Measurements from ENCODE around the gene MAPK4.
A peak's percentile ranks its signal among the peaks of the same experiment; 100 is the strongest.
"Not testable (repeated sequence)": the region's sequence is repeated elsewhere in the genome, so short reads cannot be mapped to it uniquely, and the experiment has no call there.

Gene MAPK4

DNA sequence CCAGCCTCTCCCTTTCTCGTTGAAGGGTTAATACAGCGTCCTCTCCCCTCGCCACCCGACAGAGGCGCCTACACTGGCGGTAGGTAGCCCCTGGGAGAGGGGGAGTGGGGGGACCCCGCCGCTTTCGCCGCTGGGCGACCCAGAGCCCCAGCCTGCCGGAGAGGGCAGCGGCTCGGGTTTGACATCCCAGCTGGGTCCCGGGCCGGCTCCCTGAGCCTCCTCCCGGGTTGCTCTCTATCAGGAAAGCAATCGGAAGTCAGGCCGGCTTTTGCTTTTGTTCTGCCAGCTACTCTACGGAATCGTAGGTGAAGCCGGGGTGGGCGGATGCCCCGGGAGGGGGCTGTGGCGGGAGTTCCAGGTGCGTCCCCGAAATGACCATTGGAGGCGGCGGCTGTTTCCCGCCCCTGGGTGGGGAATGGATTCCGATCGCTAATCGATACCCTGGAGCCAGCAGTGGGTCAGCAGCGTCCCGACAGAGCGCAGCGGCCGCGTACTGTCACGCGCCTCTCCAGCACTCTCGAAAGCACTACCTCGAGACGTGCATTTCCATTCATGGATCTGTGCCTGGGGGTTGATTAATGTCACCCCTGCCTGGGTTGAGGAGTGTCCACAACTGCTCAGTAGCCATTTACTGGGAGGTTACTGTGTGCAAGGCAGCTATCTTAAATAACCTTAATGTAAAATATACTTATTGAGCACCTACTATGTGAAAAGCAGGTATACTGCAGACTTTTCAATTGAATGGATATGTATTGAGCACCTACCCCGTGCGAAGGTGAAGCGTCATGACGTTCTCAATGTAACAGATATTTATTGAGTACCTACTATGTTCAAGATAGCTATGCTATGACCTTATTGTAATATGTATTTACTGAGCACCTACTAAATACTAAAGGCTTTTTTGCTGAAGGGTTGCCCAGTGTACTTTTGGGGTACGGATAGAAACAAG, 1.1 kb downstream of the MAPK4 start:
- Mint-ChIP-seq H3K36me3 (ENCODE audit: low read depth) (peaks cover 2% of the 10 kb centered on the region), H3K27ac (no peak overlapping the region), H3K9me3 (peaks cover 3% of the 10 kb centered on the region), H3K4me1 (peaks cover 21% of the 10 kb centered on the region), H3K27me3 (ENCODE audit: low read depth, poor library complexity) (peaks cover 53% of the 10 kb centered on the region), H3K4me3 (peak overlapping the region; percentile 85)
- TF ChIP-seq, protein P1, sequence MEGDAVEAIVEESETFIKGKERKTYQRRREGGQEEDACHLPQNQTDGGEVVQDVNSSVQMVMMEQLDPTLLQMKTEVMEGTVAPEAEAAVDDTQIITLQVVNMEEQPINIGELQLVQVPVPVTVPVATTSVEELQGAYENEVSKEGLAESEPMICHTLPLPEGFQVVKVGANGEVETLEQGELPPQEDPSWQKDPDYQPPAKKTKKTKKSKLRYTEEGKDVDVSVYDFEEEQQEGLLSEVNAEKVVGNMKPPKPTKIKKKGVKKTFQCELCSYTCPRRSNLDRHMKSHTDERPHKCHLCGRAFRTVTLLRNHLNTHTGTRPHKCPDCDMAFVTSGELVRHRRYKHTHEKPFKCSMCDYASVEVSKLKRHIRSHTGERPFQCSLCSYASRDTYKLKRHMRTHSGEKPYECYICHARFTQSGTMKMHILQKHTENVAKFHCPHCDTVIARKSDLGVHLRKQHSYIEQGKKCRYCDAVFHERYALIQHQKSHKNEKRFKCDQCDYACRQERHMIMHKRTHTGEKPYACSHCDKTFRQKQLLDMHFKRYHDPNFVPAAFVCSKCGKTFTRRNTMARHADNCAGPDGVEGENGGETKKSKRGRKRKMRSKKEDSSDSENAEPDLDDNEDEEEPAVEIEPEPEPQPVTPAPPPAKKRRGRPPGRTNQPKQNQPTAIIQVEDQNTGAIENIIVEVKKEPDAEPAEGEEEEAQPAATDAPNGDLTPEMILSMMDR (IDR thresholded peaks at IDR 0.05): no peak
- peak; percentile 36 for DNase-seq

DNA sequence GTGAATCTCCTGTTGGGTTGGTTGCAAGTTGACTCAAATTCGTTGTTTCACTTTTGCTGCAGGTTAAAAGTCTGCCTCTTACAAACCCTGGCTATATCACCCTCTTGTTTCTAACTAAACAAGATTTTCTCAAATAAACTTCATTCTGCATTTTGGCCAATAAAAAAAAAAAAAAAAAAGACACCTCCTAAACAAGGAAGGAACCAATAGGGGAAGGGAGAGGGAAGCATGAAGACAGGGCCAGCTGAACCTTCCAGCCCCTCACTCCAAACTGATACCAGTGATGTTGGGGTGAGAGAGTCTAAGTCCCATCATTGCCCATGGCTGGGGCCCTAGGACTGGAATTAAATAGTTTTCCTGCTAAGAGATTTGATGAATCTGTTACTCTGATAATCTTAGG, 2.4 kb downstream of the MAPK4 start:
- Mint-ChIP-seq H3K4me1 (peaks cover 21% of the 10 kb centered on the region), H3K4me3 (peak overlapping the region; percentile 36)
- not testable (repeated sequence) for H3K36me3 Mint-ChIP-seq (ENCODE audit: low read depth)

DNA sequence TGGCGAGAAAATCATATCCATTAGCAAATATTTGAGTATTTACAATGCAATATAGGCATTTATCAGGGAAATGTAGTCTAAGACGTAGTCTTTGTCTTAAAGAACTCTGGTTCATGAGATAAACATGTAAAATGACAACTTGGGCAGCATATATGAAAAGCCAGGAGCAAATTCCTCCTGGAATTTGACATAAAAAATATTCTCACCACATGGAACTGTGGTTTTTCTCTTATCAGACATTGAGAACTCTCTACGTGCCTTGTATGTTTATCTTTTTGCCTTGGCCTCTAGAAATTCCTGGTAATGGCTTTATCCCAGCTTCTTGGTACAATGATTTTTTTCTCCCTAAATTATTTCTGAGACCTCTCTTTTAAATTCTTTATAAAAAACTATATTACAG, 2.8 kb downstream of the MAPK4 start:
- Mint-ChIP-seq H3K36me3 (ENCODE audit: low read depth) (no peaks in the 10 kb centered on the region), H3K4me1 (peaks cover 21% of the 10 kb centered on the region), H3K4me3 (no peak overlapping the region), H3K9me3 (peaks cover 4% of the 10 kb centered on the region), H3K27ac (no peak overlapping the region), H3K27me3 (ENCODE audit: low read depth, poor library complexity) (peaks cover 44% of the 10 kb centered on the region)
- no peak for DNase-seq
- TF ChIP-seq, protein P1 (IDR thresholded peaks at IDR 0.05): no peak

More for the DNA sequence above, 2.4 kb downstream of the MAPK4 start:
- H3K9me3 Mint-ChIP-seq, H3K27ac Mint-ChIP-seq, DNase-seq: not testable (repeated sequence)
- H3K27me3 Mint-ChIP-seq (ENCODE audit: low read depth, poor library complexity): peaks cover 44% of the 10 kb centered on the region

DNA sequence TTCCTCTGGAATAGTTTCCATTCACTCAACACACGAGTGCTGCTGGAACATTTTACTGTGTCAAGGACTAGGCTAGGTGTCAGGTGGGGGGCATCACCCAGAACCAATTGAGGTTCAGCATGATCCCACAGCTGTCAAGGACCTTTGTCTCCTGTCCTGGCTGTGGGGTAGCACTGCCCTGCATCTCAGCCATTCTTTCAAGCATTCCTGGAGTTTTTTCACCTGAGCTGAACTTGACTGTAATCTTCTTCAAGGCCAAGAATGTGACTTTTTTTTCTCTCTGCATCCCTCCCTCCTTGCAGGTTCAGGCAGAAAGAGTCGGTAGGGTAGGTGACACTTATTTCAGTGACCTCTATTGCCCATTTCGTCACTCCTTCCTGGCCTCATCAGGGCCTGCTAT, 3.5 kb downstream of the MAPK4 start:
- Mint-ChIP-seq H3K36me3 (ENCODE audit: low read depth) (peaks cover 3% of the 10 kb centered on the region), H3K27ac (no peak overlapping the region), H3K4me3 (no peak overlapping the region), H3K27me3 (ENCODE audit: low read depth, poor library complexity) (peaks cover 39% of the 10 kb centered on the region), H3K4me1 (peaks cover 15% of the 10 kb centered on the region), H3K9me3 (peaks cover 8% of the 10 kb centered on the region)
- TF ChIP-seq, protein P1 (IDR thresholded peaks at IDR 0.05): no peak
- DNase-seq: no peak

DNA sequence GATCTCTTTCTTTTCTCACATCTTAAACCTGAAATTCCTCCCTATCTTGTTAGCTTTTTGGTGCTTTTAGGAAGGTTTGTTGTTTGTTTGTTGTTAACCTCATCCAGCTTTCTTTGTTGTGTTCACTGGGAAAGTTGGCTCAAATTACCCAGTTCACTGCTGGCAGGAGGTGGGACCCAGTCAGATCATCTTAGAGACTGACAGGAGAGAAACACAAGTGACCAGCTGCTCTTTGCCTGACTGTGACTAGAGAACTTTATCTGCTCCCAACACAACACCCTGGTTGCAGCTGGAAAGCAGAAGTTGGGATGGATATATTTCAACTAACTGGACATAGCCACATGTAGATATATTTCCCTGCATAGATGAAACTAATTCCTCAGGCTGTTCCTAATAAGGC, 10.0 kb downstream of the MAPK4 start:
- peaks cover 20% of the 10 kb centered on the region for H3K36me3 Mint-ChIP-seq (ENCODE audit: low read depth)
- H3K27ac Mint-ChIP-seq: peak overlapping the region; percentile 80
- DNase-seq: no peak

DNA sequence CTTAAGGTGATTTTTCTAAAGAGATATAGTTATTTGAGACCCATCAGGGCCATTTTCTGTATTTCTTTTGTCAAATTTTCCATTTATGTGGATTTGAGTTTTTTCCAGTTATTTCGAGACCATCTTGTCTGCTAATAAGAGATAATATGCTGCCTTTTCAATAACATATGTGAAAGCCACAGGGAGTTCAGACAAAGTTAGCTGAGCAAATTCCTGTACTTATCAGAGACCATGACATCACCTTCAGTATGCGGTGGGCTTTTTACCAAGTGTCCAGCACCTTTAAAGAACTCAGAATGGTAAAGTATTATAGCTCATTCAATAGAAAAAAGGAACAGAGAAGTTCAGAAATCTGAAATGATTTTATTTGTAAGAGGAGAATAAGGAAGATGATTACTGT, 11.7 kb downstream of the MAPK4 start:
- Mint-ChIP-seq H3K27ac (no peak overlapping the region), H3K36me3 (ENCODE audit: low read depth) (peaks cover 24% of the 10 kb centered on the region), H3K4me3 (no peak overlapping the region), H3K4me1 (peaks cover 31% of the 10 kb centered on the region), H3K9me3 (peaks cover 24% of the 10 kb centered on the region), H3K27me3 (ENCODE audit: low read depth, poor library complexity) (no peaks in the 10 kb centered on the region)
- no peak for DNase-seq
- TF ChIP-seq, protein P1 (IDR thresholded peaks at IDR 0.05): no peak

More for the DNA sequence above, 10.0 kb downstream of the MAPK4 start:
- TF ChIP-seq, protein P1 (IDR thresholded peaks at IDR 0.05): no peak
- Mint-ChIP-seq H3K9me3 (peaks cover 24% of the 10 kb centered on the region), H3K27me3 (ENCODE audit: low read depth, poor library complexity) (peaks cover 3% of the 10 kb centered on the region), H3K4me1 (peaks cover 31% of the 10 kb centered on the region), H3K4me3 (no peak overlapping the region)

DNA sequence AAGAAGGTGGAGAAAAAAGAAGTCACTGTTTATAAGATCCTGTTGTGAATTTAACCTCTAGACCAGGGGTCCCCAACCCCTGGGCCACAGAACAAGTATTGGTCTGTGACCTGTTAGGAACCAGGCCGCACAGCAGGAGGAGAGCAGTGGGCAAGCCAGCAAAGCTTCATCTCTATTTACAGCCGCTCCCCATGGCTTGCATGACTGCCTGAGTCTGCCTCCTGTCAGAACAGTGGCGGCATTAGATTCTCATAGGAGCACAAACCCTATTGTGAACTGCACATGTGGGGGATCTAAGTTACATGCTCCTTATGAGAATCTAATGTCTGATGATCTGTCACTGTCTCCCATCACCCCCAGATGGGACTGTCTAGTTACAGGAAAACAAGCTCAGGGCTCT, 13.3 kb downstream of the MAPK4 start:
- Mint-ChIP-seq H3K36me3 (ENCODE audit: low read depth) (peaks cover 23% of the 10 kb centered on the region), H3K9me3 (peaks cover 18% of the 10 kb centered on the region), H3K4me1 (peaks cover 31% of the 10 kb centered on the region)
- not testable (repeated sequence) for H3K4me3 Mint-ChIP-seq; H3K27me3 Mint-ChIP-seq (ENCODE audit: low read depth, poor library complexity); H3K27ac Mint-ChIP-seq
- DNase-seq: peak; percentile 12
